ENCODE measurements around the gene ORC4.

- no peak for TF ChIP-seq POLR2A (IDR thresholded peaks at IDR 0.05; ENCODE audit: low read length)
- no peak for TF ChIP-seq GATA1 (IDR thresholded peaks at IDR 0.05; ENCODE audit: low read depth, low read length)
These were observed 28.1 kb upstream of the ORC4 start for GRCh38 chr2:148048475-148049221.
